HepG2 (cell line): ENCODE results near the gene PSMD9. TPM values are rescaled to one million over a fixed set of nuclear protein-coding genes. Genes with fewer than 3 reads are reported as not detected.
A peak's percentile ranks its signal among the peaks of the same experiment; 100 is the strongest.

ENCODE experiments used
- ATAC-seq: fragments of 200-7000 bp; cut with Tn5 transposase; 3 replicates; pipeline ENCODE4 v1.9.1; 2020; ENCODE audit warnings: mild to moderate bottlenecking, moderate library complexity
- BruUV-seq: library from RNA; stranded (reverse); fragments of 400-500 nt; replicated peaks from 2 replicates; lab custom pipeline; 2021; lab: Mats Ljungman, UMichigan
- CTCF ChIA-PET: fragments of 300-600 bp; formaldehyde crosslinking; extraction: SDS; loops from one replicate; lab custom pipeline; 2021; ENCODE audit warnings: low total read pairs, inconsistent platforms, low intra/inter-chr PET ratio; lab: Yijun Ruan, JAX
- POLR2A ChIA-PET: fragments of 350-600 bp; sonication (Branson Sonifier 250); formaldehyde crosslinking; loops from one replicate; lab custom pipeline; 2020; ENCODE audit warnings: antibody characterized with exemption, inconsistent platforms; lab: Yijun Ruan, JAX
- DNase-seq: peaks from one replicate; pipeline ENCODE4 v3.0.0-alpha.2; 2015; ENCODE audit warnings: low spot score
- FAIRE-seq: peaks from 3 replicates; lab custom pipeline; 2011; peaks lifted over from hg19 to GRCh38; lab: Jason Lieb, UNC
- H2AFZ ChIP-seq: one replicate; pipeline ENCODE4 v1.6.1; 2011; ENCODE audit warnings: low read length, inconsistent platforms
- H3K27ac ChIP-seq: fragments of 300-600 bp; 3 replicates; pipeline ENCODE4 v1.8.0; 2011; ENCODE audit warnings: mixed run types, mild to moderate bottlenecking, mixed read lengths, low read length, inconsistent platforms; ENCODE audit not compliant: insufficient read depth; ENCODE audit errors: extremely low read length
- H3K27me3 ChIP-seq, 2 experiments: fragments of 200-600 bp in 1 of 2; 2 replicates in 1 of 2; 3 replicates in 1 of 2; pipeline versions ENCODE4 v1.6.0 to v1.8.0; 2011; ENCODE audit warnings: low read length in 2 of 2, mild to moderate bottlenecking in 2 of 2, moderate library complexity in 2 of 2, inconsistent platforms in 1 of 2; ENCODE audit not compliant: insufficient read depth in 2 of 2, control insufficient read depth in 1 of 2
- H3K36me3 ChIP-seq, 2 experiments: fragments of 200-600 bp in 1 of 2; replicated peaks in 1 of 2; 2 replicates in 1 of 2; 3 replicates in 1 of 2; pipeline versions ENCODE4 v1.5.1 to v1.8.0; 2011; ENCODE audit warnings: low read length in 2 of 2, inconsistent platforms in 1 of 2; ENCODE audit not compliant: insufficient read depth in 2 of 2, control insufficient read depth in 1 of 2
- H3K4me1 ChIP-seq: 2 replicates; pipeline ENCODE4 v1.5.1; 2012; ENCODE audit warnings: low read length, inconsistent platforms; ENCODE audit not compliant: insufficient read depth
- H3K4me2 ChIP-seq: 2 replicates; pipeline ENCODE4 v1.6.0; 2011; ENCODE audit warnings: low read depth, low read length, inconsistent platforms
- H3K4me3 ChIP-seq, 3 experiments: fragments of 200-600 bp in 1 of 3; sonication (generic), shearing (Covaris generic) in 1 of 3; replicated peaks in 1 of 3; 2 replicates each; pipeline ENCODE4 v1.5.1; 2011 to 2016; ENCODE audit warnings: low read length in 3 of 3, inconsistent platforms in 2 of 3, low read depth in 2 of 3, mild to moderate bottlenecking in 2 of 3, control low read depth in 1 of 3, mixed read lengths in 1 of 3; ENCODE audit not compliant: insufficient read depth in 1 of 3
- H3K79me2 ChIP-seq: one replicate; pipeline ENCODE4 v1.6.1; 2011; ENCODE audit warnings: low read length, inconsistent platforms; ENCODE audit not compliant: insufficient read depth
- H3K9ac ChIP-seq: 2 replicates; pipeline ENCODE4 v1.6.0; 2011; ENCODE audit warnings: mild to moderate bottlenecking, low read depth, low read length, inconsistent platforms; ENCODE audit not compliant: insufficient read depth
- H3K9me3 ChIP-seq: 2 replicates; pipeline ENCODE4 v1.5.1; 2012; ENCODE audit warnings: mild to moderate bottlenecking, low read length
- H4K20me1 ChIP-seq: 2 replicates; pipeline ENCODE4 v1.6.0; 2011; ENCODE audit warnings: inconsistent platforms, mild to moderate bottlenecking, low read length, moderate library complexity; ENCODE audit not compliant: insufficient read depth
- AGO2 ChIP-seq: fragments of 200-400 bp; formaldehyde crosslinking; optimal IDR thresholded peaks from 2 replicates; pipeline ENCODE3; 2017; ENCODE audit warnings: mild to moderate bottlenecking, low read depth, low read length, moderate library complexity
- KAT2B ChIP-seq: fragments of 150-350 bp; IDR thresholded peaks from 2 replicates; pipeline ENCODE4 v1.6.1; 2014; ENCODE audit warnings: low read depth, low read length, borderline replicate concordance
- MATR3 ChIP-seq: sonication (generic); formaldehyde crosslinking; IDR thresholded peaks from 2 replicates; pipeline ENCODE4 v1.4.0; 2020; ENCODE audit warnings: missing genetic modification reagents
- ZNF160 ChIP-seq: sonication (generic); formaldehyde crosslinking; IDR thresholded peaks from 2 replicates; pipeline ENCODE4 v1.8.0; 2022; ENCODE audit warnings: mild to moderate bottlenecking, inconsistent platforms, missing genetic modification reagents
- ZNF292 ChIP-seq: sonication (generic); formaldehyde crosslinking; IDR thresholded peaks from 2 replicates; pipeline ENCODE4 v1.8.1; 2022; ENCODE audit warnings: mild to moderate bottlenecking, low read depth, missing genetic modification reagents, borderline replicate concordance
- ZNF3 ChIP-seq: IDR thresholded peaks from 2 replicates; pipeline ENCODE4 v1.7.0; 2017; ENCODE audit warnings: inconsistent platforms
- ZNF468 ChIP-seq: sonication (generic); formaldehyde crosslinking; IDR thresholded peaks from 2 replicates; pipeline ENCODE4 v1.8.0; 2022; ENCODE audit warnings: mild to moderate bottlenecking, moderate library complexity, missing genetic modification reagents
- ZNF788 ChIP-seq: sonication (generic); formaldehyde crosslinking; IDR thresholded peaks from 2 replicates; pipeline ENCODE4 v1.5.0; 2020; ENCODE audit warnings: mild to moderate bottlenecking, missing genetic modification reagents, borderline replicate concordance
- WGBS: methylation state at CpG from one replicate; pipeline ENCODE4 v1.1.6; 2017; ENCODE audit warnings: low lambda C conversion rate; 5-methylcytosine and 5-hydroxymethylcytosine counted together
- in situ Hi-C: cut with HindIII; loops from 2 replicates; pipeline ENCODE4 v1.10.0; 2017; ENCODE audit warnings: low pct_unique_long_range_greater_than_20kb; ENCODE audit not compliant: extremely low pct_ligation_motif_present
- intact Hi-C: fragments of 100-400 bp; cut with micrococcal nuclease; formaldehyde crosslinking; loops from one replicate; pipeline ENCODE4 v1.10.0; 2022; ENCODE audit not compliant: unreplicated experiment
- polyA plus RNA-seq, 8 experiments: library from polyadenylated mRNA; depleted of rRNA in 3 of 8; stranded (reverse) in 7 of 8; unstranded in 1 of 8; fragments of >200 nt; fragmentation: Illumina TruSeq in 4 of 8; extraction: Trizol in 4 of 8; gene quantifications; 2 replicates each; pipeline versions ENCODE4 v1.2.1 to v1.2.3, GENCODE V29; 2011 to 2016; ENCODE audit warnings: low read depth in 4 of 8, missing spikeins in 1 of 8, mixed read lengths in 1 of 8; ENCODE audit not compliant: insufficient read depth in 1 of 8
- total RNA-seq, 5 experiments: library from RNA; depleted of rRNA; stranded (reverse); fragments of >200 nt; fragmentation: Illumina TruSeq; extraction: Trizol; gene quantifications; 2 replicates each; pipeline ENCODE4 v1.2.3, GENCODE V29; 2016; ENCODE audit warnings: low read depth in 1 of 5

Gene PSMD9
- total and polyA plus RNA-seq, 2 of the 13 experiments (the other 11 are each of a cell fraction or from before 2014, with no cell fraction given) = 41.4 to 61.1 TPM

GRCh38 chr12:121917950-121918678 is 29.5 kb downstream of the PSMD9 start, which contains the start of gene CFAP251 (continued):
- TF ChIP-seq ZNF788 (no peak), MATR3 (CRISPR knock-in tag) (no peak), ZNF468 (CRISPR knock-in tag) (no peak), ZNF3 (CRISPR knock-in tag) (no peak), KAT2B (no peak)
- TF ChIP-seq, all 625 proteins: peak for 2

DNA sequence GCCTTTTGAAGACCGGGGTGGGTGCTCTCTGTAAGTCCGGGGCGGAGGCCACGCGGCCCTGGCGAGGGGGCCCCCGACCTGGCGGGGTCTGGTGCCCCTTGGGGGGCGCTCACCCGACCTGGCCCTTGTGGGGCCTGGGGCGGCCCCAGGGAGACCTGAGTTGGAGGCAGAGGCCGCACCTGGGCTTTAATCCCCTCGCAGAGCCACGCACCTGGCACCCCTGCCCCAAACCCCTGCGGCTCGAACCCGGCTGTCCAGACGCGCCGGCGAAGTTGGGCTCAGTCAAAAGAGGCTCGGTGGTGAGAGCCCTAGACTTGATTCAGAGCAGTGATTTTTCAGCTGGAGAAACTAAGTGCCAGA is 30.1 kb downstream of the PSMD9 start:
- no TSS peak for BruUV-seq
- CTCF ChIA-PET = no interaction called here
- intact Hi-C loops (loop anchor here (10.0 kb wide), 1 partner anchor 106 kb away; the partner anchor contains the start of gene BCL7A), in situ Hi-C loops (no loop called here)
- FAIRE-seq (no peak), DNase-seq (no peak), ATAC-seq (no peak)
- Histone ChIP-seq H3K27ac (no peak overlapping the region), H4K20me1 (no peaks in the 10 kb centered on the region), H3K36me3 (peaks cover 10 to 26% of the 10 kb centered on the region in 2 experiments), H2AFZ (no peak overlapping the region), H3K27me3 (no peaks in the 10 kb centered on the region), H3K4me2 (no peak overlapping the region), H3K4me3 (no peak overlapping the region), H3K9me3 (no peaks in the 10 kb centered on the region), H3K4me1 (peaks cover under 1% of the 10 kb centered on the region; the same call in 1 of the 2 replicates), H3K79me2 (no peaks in the 10 kb centered on the region), H3K9ac (no peak overlapping the region)
- TF ChIP-seq ZNF292 (CRISPR knock-in tag) = no peak
- no peak for TF ChIP-seq ZNF160 (CRISPR knock-in tag)
- peak; percentile 70 for TF ChIP-seq AGO2
- WGBS = 94% methylated on average over 6 of the region's 22 CpGs
- POLR2A ChIA-PET = no interaction called here
